LNCaP clone FGC (cell line): ENCODE results near the gene CTAGE6.
"Not testable (repeated sequence)": the region's sequence is repeated elsewhere in the genome, so short reads cannot be mapped to it uniquely, and the experiment has no call there.

ENCODE experiments used
- DNase-seq: peaks from one replicate; pipeline ENCODE4 v3.0.0-alpha.2; 2011; ENCODE audit warnings: low read depth
- H3K4me3 ChIP-seq: 2 replicates; pipeline ENCODE4 v1.5.1; 2011; ENCODE audit warnings: mild to moderate bottlenecking, low read depth, low read length, control low read depth
- CTCF ChIP-seq: IDR thresholded peaks from 2 replicates; pipeline ENCODE4 v1.5.1; 2012; ENCODE audit warnings: mild to moderate bottlenecking; ENCODE audit not compliant: control insufficient read depth, insufficient read depth; ENCODE audit errors: extremely low read depth

Gene CTAGE6

GRCh38 chr7:143757596-143757995, at the start of gene CTAGE6:
Gene CTAGE6 (minus strand): TSS chr7:143757696. CDS start chr7:143757658, 38 bp downstream.
- not testable (repeated sequence) for DNase-seq, H3K4me3 ChIP-seq

- DNase-seq, H3K4me3 ChIP-seq: not testable (repeated sequence)
These were observed 49.2 kb upstream of the CTAGE6 start for GRCh38 chr7:143806664-143807071.

GRCh38 chr7:143797896-143798290, 40.4 kb upstream of the CTAGE6 start:
- DNase-seq, H3K4me3 ChIP-seq: not testable (repeated sequence)

- DNase-seq, H3K4me3 ChIP-seq: not testable (repeated sequence)
These were observed 39.8 kb upstream of the CTAGE6 start for GRCh38 chr7:143797119-143797895.

GRCh38 chr7:143795653-143796052, 38.2 kb upstream of the CTAGE6 start:
- DNase-seq, H3K4me3 ChIP-seq: not testable (repeated sequence)

- not testable (repeated sequence) for H3K4me3 ChIP-seq, DNase-seq
These were observed 35.1 kb upstream of the CTAGE6 start for GRCh38 chr7:143792633-143793032.

GRCh38 chr7:143785415-143786182, 28.1 kb upstream of the CTAGE6 start:
- H3K4me3 ChIP-seq, DNase-seq: not testable (repeated sequence)

GRCh38 chr7:143779591-143779990, 22.1 kb upstream of the CTAGE6 start:
- not testable (repeated sequence) for DNase-seq, H3K4me3 ChIP-seq

GRCh38 chr7:143772738-143773468, 15.4 kb upstream of the CTAGE6 start:
- H3K4me3 ChIP-seq, DNase-seq: not testable (repeated sequence)

GRCh38 chr7:143767531-143767930, 10.0 kb upstream of the CTAGE6 start:
- not testable (repeated sequence) for DNase-seq, H3K4me3 ChIP-seq

- not testable (repeated sequence) for H3K4me3 ChIP-seq, DNase-seq
These were observed 8.2 kb upstream of the CTAGE6 start for GRCh38 chr7:143765678-143766077.

GRCh38 chr7:143763065-143763464, 5.6 kb upstream of the CTAGE6 start:
- not testable (repeated sequence) for DNase-seq, H3K4me3 ChIP-seq

- not testable (repeated sequence) for DNase-seq, H3K4me3 ChIP-seq
These were observed 12.2 kb downstream of the CTAGE6 start for GRCh38 chr7:143745340-143745739.

GRCh38 chr7:143737037-143737819, 20.3 kb downstream of the CTAGE6 start:
- H3K4me3 ChIP-seq = not testable (repeated sequence)
- TF ChIP-seq CTCF = peak; percentile 65
- peak; percentile 31 for DNase-seq
